ENCODE results near the gene TBX2. TPM values are rescaled to one million over a fixed set of nuclear protein-coding genes. Genes with fewer than 3 reads are reported as not detected.

Gene TBX2
- total RNA-seq, 1 donor from 2014 or later, result 0.14 TPM

GRCh38 chr17:61385577-61386236 is 13.9 kb upstream of the TBX2 start:
- no peak overlapping the region for H3K27ac Mint-ChIP-seq
- intact Hi-C loops (cut with micrococcal nuclease), result no loop called here
- no peak overlapping the region for H3K4me3 Mint-ChIP-seq (ENCODE audit: low read depth)
- H3K9me3 Mint-ChIP-seq, result no peaks in the 10 kb centered on the region
- no peak for DNase-seq (ENCODE audit: low spot score)
- H3K27me3 Mint-ChIP-seq (ENCODE audit: low read depth), result peaks cover 3% of the 10 kb centered on the region
- no peaks in the 10 kb centered on the region for H3K36me3 Mint-ChIP-seq (ENCODE audit: low read depth)
- no peaks in the 10 kb centered on the region for H3K4me1 Mint-ChIP-seq (ENCODE audit: low read depth)

DNA sequence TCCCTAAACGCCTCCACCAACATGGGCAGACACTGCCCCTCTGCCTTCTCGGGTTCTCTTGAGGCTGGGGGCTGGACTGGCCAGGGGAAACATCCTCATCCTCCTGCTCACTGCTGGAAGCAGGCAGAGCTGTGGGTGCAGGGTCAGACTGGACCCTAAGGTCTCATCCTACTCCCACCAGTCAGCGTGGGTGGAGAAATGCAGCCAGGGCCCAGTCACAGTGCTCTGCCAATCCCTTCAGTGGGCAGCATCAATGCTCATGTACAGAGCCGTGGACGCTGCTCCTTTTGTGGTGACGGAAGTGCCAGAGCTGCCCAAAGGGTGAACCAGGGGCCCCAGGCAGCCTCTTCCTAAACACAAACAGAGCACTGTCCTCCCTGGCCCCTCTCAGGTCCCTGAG is 13.4 kb upstream of the TBX2 start:
- Mint-ChIP-seq H3K36me3 (ENCODE audit: low read depth) (no peaks in the 10 kb centered on the region), H3K4me3 (ENCODE audit: low read depth) (no peak overlapping the region), H3K4me1 (ENCODE audit: low read depth) (no peaks in the 10 kb centered on the region), H3K27me3 (ENCODE audit: low read depth) (peaks cover 6% of the 10 kb centered on the region), H3K9me3 (no peaks in the 10 kb centered on the region), H3K27ac (no peak overlapping the region)
- intact Hi-C loops (cut with micrococcal nuclease), result no loop called here
- DNase-seq (ENCODE audit: low spot score), result no peak

GRCh38 chr17:61387011-61387410 is 12.6 kb upstream of the TBX2 start:
- H3K27ac Mint-ChIP-seq, result no peak overlapping the region
- intact Hi-C loops (cut with micrococcal nuclease), result no loop called here
- no peak overlapping the region for H3K4me3 Mint-ChIP-seq (ENCODE audit: low read depth)
- no peaks in the 10 kb centered on the region for H3K9me3 Mint-ChIP-seq
- no peaks in the 10 kb centered on the region for H3K4me1 Mint-ChIP-seq (ENCODE audit: low read depth)
- no peak for DNase-seq (ENCODE audit: low spot score)
- H3K27me3 Mint-ChIP-seq (ENCODE audit: low read depth), result peaks cover 6% of the 10 kb centered on the region
- no peaks in the 10 kb centered on the region for H3K36me3 Mint-ChIP-seq (ENCODE audit: low read depth)

- Mint-ChIP-seq H3K4me1 (ENCODE audit: low read depth) (no peaks in the 10 kb centered on the region), H3K27ac (no peak overlapping the region), H3K9me3 (no peaks in the 10 kb centered on the region), H3K36me3 (ENCODE audit: low read depth) (no peaks in the 10 kb centered on the region), H3K27me3 (ENCODE audit: low read depth) (peaks cover 6% of the 10 kb centered on the region), H3K4me3 (ENCODE audit: low read depth) (no peak overlapping the region)
- no peak for DNase-seq (ENCODE audit: low spot score)
- intact Hi-C loops (cut with micrococcal nuclease), result no loop called here
Measured at GRCh38 chr17:61387511-61388305, 11.9 kb upstream of the TBX2 start.

DNA sequence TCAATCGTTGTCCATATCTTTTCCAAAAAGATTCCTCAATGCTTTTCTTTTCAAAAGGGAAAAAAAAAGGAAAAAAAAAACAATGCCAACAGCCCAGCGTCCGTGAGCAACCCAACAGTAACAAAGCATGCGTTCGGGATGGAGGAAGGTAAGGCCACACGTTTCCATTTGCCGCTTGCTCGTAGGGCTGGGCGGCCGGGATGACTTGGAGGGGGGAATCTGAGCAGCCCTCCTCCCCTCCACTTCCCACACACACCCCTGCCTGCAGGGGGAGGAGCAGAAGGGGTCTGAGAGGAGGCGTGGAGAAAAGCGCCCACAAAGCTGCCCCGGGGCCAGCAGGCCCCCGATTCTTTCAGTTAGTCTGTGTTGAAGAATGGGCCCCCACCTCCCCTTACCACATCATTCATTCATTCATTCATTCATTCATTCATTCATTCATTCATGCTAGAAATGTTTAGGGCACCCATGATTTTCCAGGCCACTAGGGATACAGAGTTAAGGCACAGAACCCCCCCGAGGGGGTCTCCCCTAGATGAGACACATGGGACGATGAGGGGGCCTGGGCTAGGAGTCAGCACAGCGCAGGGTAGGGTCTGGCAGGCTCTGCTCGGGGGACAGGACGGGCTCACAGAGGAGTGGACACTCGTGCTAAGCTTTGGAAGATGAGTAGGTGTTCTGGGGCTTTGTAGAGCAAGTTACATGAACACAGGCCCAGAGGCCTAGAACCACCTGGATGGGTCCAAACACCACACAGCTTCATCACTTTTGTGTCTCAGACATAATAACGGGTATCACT is 10.9 kb upstream of the TBX2 start:
- H3K4me3 Mint-ChIP-seq (ENCODE audit: low read depth), result no peak overlapping the region
- H3K27me3 Mint-ChIP-seq (ENCODE audit: low read depth), result peaks cover 10% of the 10 kb centered on the region
- no peak for DNase-seq (ENCODE audit: low spot score)
- no peaks in the 10 kb centered on the region for H3K4me1 Mint-ChIP-seq (ENCODE audit: low read depth)
- no peaks in the 10 kb centered on the region for H3K9me3 Mint-ChIP-seq
- intact Hi-C loops (cut with micrococcal nuclease), result no loop called here
- no peak overlapping the region for H3K27ac Mint-ChIP-seq
- no peaks in the 10 kb centered on the region for H3K36me3 Mint-ChIP-seq (ENCODE audit: low read depth)

DNA sequence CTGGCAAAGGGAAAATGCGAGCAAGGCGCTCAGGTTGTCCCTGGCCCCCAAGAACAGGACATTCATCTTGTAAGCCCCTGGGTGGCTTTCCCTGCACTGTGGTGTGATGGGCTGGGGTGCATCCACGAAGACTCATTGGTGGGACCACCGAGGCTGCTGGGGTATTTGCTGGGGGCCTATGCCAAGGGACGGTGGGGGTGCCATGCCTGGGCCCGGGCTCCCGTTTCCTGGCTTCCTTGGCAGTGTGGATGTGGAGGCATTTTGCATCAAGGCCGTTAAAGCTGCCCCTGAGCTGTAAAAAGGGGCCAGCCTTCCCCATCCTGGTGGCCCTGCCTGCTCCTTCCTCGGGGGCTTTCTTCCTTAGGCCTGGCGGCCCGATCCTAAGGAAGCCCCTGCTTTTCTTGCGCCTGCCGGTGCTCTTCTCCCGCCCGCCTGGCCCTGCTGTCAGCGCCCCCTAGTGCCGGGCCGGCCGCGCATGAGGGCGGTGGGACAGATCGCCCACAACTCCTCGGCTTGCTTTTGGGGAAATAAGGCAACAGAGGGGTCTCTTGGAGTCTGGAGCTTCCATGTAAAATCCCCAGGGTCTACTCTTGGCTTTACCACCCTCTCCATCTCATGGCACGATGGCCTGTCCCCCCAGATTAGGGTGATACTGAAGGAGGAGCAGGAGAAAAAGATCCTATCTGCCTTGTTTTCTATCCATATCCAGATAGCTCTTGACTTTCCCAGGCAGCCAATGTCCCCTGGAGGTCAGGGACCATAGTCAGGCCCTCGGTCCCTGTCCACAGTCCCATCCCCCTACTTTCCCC is 9.8 kb upstream of the TBX2 start:
- Mint-ChIP-seq H3K9me3 (no peaks in the 10 kb centered on the region), H3K36me3 (ENCODE audit: low read depth) (no peaks in the 10 kb centered on the region), H3K27ac (no peak overlapping the region), H3K4me1 (ENCODE audit: low read depth) (no peaks in the 10 kb centered on the region), H3K4me3 (ENCODE audit: low read depth) (no peak overlapping the region), H3K27me3 (ENCODE audit: low read depth) (peaks cover 15% of the 10 kb centered on the region)
- intact Hi-C loops (cut with micrococcal nuclease), result loop anchor here (1.0 to 2.0 kb wide), 2 partner anchors 387 to 419 kb away; no protein-coding TSS in a partner anchor
- no peak for DNase-seq (ENCODE audit: low spot score)

DNA sequence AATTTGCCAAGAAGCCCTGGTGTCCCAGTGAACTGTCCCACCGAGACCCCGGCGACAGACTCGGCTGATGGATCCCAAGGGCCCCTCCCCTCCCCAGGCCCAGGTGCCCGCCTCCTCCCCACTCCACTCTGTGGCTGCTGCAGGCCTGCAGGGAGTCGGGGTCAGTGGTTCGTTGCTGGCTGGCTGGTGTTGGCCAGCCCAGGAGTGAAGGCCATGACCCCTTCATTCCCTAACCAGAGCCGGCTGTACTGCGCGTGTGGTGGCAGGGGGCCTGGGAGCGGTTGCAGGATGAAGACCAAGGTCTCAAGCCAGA is 9.2 kb upstream of the TBX2 start:
- Mint-ChIP-seq H3K9me3 (no peaks in the 10 kb centered on the region), H3K36me3 (ENCODE audit: low read depth) (no peaks in the 10 kb centered on the region), H3K27ac (no peak overlapping the region), H3K4me3 (ENCODE audit: low read depth) (no peak overlapping the region), H3K27me3 (ENCODE audit: low read depth) (peaks cover 21% of the 10 kb centered on the region), H3K4me1 (ENCODE audit: low read depth) (no peaks in the 10 kb centered on the region)
- no peak for DNase-seq (ENCODE audit: low spot score)
- intact Hi-C loops (cut with micrococcal nuclease), result loop anchor here (1.0 to 2.0 kb wide), 2 partner anchors 388 to 419 kb away; no protein-coding TSS in a partner anchor

GRCh38 chr17:61391595-61392291 is 7.9 kb upstream of the TBX2 start:
- intact Hi-C loops (cut with micrococcal nuclease), result loop anchor here (2.0 kb wide), 1 partner anchor 389 kb away; no protein-coding TSS in a partner anchor
- no peaks in the 10 kb centered on the region for H3K4me1 Mint-ChIP-seq (ENCODE audit: low read depth)

DNA sequence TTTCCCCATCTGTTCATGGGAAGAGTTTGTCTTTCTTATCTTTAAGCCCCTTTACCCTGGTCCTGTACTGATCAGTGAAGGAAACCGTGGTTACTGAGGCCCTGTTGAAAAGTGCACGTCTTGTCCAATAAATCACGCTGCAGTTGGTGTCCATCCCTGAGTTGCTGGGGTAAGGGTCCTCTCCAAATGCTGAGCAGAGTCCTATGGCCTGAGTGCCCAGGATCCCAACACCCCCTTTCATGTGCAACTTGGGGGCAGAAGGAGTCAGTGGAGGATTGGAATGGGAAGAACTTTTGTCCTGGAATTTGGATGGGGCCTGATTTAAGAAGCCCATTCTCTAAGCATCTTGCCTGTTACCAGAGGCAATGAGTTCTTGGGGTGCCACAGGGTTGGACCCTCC is 7.0 kb upstream of the TBX2 start:
- intact Hi-C loops (cut with micrococcal nuclease), result no loop called here
- H3K4me1 Mint-ChIP-seq (ENCODE audit: low read depth), result no peaks in the 10 kb centered on the region
- no peaks in the 10 kb centered on the region for H3K36me3 Mint-ChIP-seq (ENCODE audit: low read depth)
- H3K27me3 Mint-ChIP-seq (ENCODE audit: low read depth), result peaks cover 27% of the 10 kb centered on the region
- H3K9me3 Mint-ChIP-seq, result no peaks in the 10 kb centered on the region
- no peak for DNase-seq (ENCODE audit: low spot score)
- H3K4me3 Mint-ChIP-seq (ENCODE audit: low read depth), result no peak overlapping the region
- no peak overlapping the region for H3K27ac Mint-ChIP-seq

More at GRCh38 chr17:61391595-61392291, 7.9 kb upstream of the TBX2 start:
- Mint-ChIP-seq H3K27me3 (ENCODE audit: low read depth) (peaks cover 26% of the 10 kb centered on the region), H3K4me3 (ENCODE audit: low read depth) (no peak overlapping the region), H3K9me3 (no peaks in the 10 kb centered on the region), H3K27ac (no peak overlapping the region), H3K36me3 (ENCODE audit: low read depth) (no peaks in the 10 kb centered on the region)
- DNase-seq (ENCODE audit: low spot score), result no peak

DNA sequence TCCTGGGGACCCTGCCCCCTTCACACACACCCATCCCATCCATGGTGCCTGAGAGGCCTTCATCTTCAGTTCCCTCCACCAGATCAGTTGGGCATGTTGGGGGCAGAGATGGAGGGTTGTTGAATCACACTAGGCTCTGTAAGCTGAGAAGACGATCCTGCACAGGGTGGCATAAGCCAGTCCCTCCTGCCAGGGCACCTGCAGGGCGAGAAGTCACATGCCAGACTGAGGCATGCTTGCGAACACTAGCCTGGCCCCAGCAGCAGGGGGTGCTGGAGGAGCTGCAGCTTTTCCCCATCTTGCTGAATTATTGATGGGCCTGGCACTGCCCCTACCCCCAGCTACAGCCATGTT is 6.1 kb upstream of the TBX2 start:
- H3K9me3 Mint-ChIP-seq, result no peaks in the 10 kb centered on the region
- no peaks in the 10 kb centered on the region for H3K4me1 Mint-ChIP-seq (ENCODE audit: low read depth)
- no peak overlapping the region for H3K27ac Mint-ChIP-seq
- DNase-seq (ENCODE audit: low spot score), result no peak
- peaks cover 36% of the 10 kb centered on the region for H3K27me3 Mint-ChIP-seq (ENCODE audit: low read depth)
- intact Hi-C loops (cut with micrococcal nuclease), result no loop called here
- no peaks in the 10 kb centered on the region for H3K36me3 Mint-ChIP-seq (ENCODE audit: low read depth)
- no peak overlapping the region for H3K4me3 Mint-ChIP-seq (ENCODE audit: low read depth)

DNA sequence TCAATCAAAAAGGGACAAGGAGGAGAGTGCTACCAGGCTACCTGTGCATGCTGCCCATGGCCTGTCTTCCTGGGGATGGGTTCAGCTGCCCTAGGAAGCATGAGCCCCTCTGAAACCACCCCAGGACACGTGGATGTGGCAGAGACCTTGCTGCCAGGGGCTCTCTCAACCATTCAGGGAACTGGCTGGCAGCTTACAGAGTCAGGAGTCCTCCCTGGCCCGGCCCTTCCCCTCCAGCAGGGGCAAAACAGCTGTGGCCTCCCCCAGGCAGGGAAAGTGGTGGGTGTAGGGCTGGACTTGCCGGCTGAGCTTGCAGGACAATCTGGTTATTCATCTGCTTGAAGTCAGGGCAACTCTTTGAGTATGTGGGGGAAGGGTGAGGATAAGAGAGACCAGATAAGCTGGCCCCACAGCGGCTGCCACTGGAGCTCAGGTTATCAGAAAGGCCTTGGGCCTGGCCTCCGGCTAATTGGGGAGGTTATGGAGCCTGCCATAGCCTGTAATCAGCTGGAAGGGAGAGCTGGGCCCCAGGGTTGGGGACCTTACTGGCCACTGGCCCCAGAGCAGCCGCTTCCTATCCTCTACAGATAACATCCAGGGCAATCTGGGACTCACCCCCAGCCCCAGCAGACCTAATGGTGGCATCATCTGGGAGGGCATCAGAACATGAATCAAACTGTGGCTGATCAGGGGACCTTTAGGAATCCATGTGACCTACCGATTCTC is 5.6 kb upstream of the TBX2 start:
- Mint-ChIP-seq H3K27me3 (ENCODE audit: low read depth) (peaks cover 38% of the 10 kb centered on the region), H3K27ac (no peak overlapping the region), H3K4me1 (ENCODE audit: low read depth) (no peaks in the 10 kb centered on the region), H3K36me3 (ENCODE audit: low read depth) (no peaks in the 10 kb centered on the region), H3K4me3 (ENCODE audit: low read depth) (no peak overlapping the region), H3K9me3 (no peaks in the 10 kb centered on the region)
- no peak for DNase-seq (ENCODE audit: low spot score)
- intact Hi-C loops (cut with micrococcal nuclease), result no loop called here
